ENCODE results near the gene SAMHD1.

- TF ChIP-seq CTCF (conservative IDR thresholded peaks at IDR 0.05 in 1 of 2, IDR thresholded peaks at IDR 0.05 in 1 of 2; ENCODE audit: low read depth in 1 of 2, low read length in 2 of 2) (no peak), EZH2 (IDR thresholded peaks at IDR 0.05; ENCODE audit: low read length, missing control alignments) (no peak)
These were observed 67.5 kb downstream of the SAMHD1 start for GRCh38 chr20:36883977-36884535.

Measured in fibroblast of lung (primary cell).